GM21529 (cell line): ENCODE results near the gene FLRT1.
"Not testable (repeated sequence)": the region's sequence is repeated elsewhere in the genome, so short reads cannot be mapped to it uniquely, and the experiment has no call there.

ENCODE experiments used
- ATAC-seq: cut with Tn5 transposase; IDR thresholded peaks from one replicate; pipeline ENCODE4 v1.9.1; 2021; ENCODE audit not compliant: unreplicated experiment

Gene FLRT1

DNA sequence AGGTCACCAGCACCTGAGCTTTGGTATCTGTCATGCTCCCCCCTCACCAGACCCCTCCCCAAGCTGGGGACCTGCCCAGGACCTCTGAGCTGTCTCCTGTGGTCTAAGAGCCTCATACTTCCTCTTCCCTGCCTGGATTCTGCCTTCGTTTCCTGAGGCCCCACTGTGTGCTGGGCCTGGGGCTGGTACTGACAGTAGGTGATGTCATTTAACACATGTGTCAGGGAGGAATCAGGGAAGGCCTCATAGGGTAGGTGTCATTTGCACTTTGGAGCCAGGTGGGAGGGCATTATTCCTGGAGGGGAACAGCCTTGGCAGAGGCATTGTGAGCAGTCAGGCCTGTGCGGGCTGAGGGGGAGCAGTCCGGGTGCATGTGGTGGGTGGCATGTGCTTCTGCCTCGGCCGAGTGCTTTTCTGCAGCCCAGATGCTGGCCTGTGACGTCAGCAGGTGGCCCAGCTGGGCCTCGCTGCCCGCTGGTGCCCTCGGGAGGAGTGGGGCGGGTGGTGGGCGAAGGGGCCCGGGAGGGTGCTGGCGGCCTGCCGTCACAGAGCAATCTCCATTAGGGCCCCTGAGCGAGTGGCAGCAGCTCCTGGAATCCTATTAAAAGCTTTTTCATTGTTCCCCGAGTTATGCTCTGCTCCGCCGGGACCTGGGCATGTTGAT, 9.1 kb downstream of the FLRT1 start:
- no peak for ATAC-seq

DNA sequence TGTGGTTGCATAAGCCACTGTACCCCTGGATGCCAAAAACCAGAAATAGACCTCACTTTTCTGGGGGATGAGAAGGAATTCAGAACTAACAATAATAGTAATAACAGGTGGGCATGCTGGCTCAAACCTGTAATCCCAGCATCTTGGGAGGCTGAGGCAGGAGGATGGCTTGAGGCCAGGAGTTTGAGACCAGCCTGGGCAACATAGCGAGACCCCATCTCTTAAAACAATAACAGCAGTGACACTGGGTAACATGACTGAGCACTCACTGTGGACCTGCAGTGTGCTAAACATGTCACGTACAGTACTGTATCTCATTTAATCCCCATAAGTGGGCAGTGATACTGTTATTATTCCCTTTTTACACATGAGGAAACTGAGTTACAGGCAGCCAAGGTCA, 10.0 kb downstream of the FLRT1 start:
- no peak for ATAC-seq

GRCh38 chr11:64047373-64047772, 11.6 kb downstream of the FLRT1 start:
- ATAC-seq = not testable (repeated sequence)

GRCh38 chr11:64048042-64048854, 12.5 kb downstream of the FLRT1 start:
- ATAC-seq = no peak

- no peak for ATAC-seq
These were observed 13.8 kb downstream of the FLRT1 start for GRCh38 chr11:64049509-64049908.

DNA sequence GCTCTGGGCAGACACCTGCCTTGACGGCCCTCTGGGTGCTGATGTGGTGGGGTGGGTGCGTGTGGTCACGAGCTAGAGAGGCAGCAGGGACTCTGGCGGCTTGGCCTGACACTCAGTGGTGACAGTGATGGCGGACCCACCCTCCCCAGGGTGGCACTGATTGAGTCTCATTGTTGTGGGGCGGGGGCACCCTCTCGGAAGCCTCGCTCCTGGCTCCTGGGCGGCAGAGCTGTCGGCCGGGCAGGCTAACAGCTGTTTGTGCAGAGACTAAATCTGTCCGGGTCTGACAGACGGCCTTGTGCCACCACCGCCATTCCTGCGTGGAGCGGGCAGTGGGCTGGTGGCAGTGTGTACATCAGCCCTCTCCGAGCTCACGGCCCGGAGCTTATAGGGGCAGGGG, 15.6 kb downstream of the FLRT1 start:
- no peak for ATAC-seq

GRCh38 chr11:64052436-64052835, 16.7 kb downstream of the FLRT1 start:
- no peak for ATAC-seq

DNA sequence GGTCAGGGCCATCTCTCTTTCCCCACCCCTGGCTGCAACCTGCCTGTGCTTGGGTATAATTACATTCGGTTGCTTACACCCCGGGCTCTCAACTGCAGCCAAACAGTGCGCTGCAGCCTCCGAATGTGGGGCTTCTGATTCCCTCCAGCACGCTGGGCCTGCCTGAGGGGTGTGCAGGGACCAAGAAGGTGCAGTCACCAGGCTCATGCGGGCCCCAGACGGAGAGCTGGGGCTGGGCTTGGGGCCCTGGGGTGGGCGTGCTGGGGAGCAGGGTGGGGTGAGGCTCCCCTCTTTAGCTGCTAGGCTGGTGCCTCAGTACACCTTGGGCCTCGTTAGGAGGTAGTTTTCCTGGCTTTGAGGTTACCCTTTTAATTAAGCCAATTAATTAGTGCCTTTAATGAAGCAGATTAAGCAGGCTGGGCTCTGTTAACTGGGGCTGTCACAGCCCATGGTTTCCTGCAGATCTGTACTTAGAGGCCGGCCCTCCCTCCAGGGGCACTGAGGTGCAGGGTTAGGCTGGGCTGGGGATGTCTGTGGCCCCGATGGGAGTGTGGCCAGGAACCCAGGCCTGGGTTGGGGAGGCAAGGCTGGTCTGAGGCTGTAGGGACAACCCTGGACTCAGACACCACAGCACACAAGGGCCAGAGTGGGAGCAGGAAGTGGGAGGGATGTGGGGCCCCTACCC, 17.3 kb downstream of the FLRT1 start:
- no peak for ATAC-seq

GRCh38 chr11:64053699-64054098, 18.0 kb downstream of the FLRT1 start:
- no peak for ATAC-seq

- no peak for ATAC-seq
These were observed 19.3 kb downstream of the FLRT1 start for GRCh38 chr11:64055077-64055476.

- ATAC-seq = no peak
These were observed 20.6 kb downstream of the FLRT1 start for GRCh38 chr11:64056213-64056785.

DNA sequence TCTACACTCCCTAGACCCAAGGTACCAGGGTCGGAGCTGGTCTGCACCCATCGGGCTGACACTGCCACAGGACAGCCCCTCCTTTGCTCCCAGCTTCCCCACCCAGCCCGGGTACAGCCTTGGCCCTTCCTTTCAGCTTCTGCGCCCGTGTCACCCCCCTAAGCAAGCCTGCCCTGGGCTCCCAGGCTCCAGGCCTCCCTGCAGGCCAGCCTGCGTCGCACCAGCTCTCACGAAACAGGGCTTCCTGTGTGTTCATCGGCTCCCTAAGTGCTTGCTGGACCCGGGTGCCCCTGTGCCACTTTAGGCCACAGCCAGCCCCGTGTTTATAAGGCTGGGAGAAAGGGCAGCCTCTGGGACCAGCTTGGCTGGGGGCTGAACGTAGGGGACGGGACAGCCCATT, 21.1 kb downstream of the FLRT1 start:
- ATAC-seq = no peak

DNA sequence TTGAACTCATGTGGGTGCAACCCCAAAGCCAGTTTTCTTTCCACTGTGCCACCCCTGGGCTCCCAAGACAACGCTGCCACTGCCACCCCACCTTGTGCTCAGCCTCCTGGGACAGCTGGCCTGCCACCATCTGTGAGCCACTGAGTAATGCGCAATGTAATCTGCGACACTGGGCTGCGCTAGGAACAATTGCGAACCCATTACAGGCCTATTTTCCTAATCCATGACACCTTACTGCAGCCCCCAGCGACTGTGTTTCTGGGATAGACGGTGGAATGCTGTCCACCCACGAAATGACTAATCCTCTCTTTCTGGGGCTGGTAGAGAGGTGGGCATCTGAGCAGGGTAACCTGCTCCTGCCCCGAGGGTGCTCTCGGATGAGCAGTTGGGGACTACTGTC, 22.2 kb downstream of the FLRT1 start:
- no peak for ATAC-seq

DNA sequence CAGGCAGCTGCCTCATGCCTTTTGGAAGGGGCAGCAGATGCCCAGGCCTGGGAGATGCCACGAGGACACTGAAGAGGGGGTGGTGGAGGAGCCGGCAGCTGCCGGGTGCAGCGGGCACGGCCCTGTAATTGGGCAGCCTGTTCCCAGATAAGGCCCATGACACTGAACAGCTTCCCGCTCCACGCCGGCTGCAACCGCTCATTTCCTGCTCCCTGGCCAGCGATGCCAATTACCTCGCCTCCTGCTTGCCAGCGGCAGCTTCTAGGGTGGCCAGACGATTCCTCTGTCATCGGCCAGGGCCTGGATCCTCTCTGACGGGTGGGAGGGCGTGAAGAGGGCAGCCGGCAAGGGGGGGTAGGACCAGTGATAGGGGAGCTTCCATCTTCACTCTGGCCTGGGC, 22.8 kb downstream of the FLRT1 start:
- ATAC-seq = no peak

DNA sequence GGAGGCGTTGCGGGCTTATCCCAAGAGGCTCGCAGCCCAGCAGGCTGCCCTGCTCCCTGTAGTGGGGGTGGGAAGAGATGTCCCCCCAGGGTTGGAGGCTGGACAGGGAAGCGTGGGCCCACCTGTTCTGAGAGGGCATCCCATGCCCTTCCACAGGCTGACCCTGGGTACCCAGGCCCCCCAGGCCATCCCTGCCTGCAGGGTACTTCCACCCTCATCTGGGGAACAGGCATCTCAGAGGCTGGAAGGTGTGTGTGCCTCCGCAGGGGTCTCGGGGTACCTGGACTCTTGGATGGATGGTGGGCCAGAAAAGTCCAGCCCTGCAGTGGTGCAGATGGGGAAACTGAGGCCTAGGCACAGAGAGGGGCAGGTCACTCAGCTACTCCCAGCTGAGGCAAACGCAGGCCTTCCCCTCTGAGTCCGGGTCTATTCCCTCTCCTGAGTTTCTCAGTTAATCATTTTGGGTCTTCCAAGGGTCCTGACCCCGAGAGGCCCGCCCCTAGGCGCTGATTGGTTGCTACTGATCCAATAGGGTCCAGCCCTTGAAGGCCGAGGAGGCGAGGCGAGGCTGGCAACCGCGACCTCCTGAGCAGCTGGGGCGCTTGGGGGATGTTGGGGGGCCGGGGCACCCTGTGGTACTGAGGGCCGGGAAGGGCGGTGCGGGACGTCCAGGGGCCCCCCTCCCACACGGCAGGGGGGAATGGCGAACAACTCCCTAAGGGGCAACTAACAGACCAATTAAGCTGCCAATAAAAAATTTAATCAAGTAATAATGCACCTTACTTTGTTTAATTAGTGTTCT, 23.8 kb downstream of the FLRT1 start:
- ATAC-seq = no peak

DNA sequence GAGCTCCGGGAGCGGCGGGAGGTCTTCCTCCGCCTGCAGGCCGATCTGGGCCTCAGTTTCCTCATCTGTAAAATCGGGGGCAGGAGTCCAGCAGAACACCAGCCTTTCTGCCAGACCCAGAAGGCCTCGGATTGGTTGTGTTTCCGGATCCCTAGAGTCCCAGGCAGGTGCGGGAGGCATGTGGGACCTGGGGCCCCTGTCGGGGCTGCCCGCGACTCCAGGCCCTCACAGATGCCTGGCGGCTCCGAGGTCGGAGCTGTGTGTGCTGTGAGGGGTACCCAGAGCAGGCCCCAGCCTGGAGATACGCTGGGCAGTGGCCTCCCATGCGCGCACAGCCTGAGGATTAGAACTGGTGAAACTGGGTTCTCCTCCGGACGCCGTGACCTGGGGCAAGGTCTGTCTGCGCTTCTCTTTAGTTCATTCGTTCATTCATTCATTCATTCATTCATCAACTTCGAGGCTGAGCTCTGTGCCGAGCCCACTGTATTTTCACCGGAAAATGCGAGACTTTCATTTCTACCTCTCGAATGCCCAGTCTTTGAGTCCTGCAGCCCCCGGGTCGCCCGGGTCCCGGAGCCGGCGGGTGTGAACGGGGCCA, 24.6 kb downstream of the FLRT1 start:
- ATAC-seq = no peak

DNA sequence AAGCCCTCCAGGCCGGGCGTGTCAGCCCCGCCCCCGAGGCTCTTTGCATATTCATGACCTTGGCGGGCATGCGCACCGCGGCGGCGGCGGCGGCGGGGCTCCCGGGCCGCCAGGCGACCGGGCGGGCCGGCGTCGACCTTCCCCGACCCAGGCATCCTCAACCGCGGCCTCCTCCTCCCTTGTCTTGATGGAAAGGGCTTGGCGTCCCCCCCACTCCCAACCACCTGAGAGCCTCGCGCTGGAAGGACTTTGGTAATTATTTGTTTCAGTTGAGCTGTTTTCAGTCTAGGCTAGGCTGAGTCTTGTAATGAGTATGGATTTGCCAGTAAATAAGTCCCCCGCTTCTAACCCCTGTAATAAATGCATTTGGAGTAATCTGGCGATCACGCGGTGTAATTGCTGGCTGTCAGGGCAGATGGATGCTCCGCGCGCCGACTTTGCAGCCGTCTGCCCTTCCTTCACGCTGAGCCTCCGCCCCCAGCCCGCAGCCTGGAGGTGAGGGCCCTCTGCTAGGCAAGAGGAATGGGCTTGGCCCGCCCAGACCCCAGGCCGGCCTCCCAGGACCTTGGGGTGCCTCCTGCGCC, 25.2 kb downstream of the FLRT1 start:
- no peak for ATAC-seq

DNA sequence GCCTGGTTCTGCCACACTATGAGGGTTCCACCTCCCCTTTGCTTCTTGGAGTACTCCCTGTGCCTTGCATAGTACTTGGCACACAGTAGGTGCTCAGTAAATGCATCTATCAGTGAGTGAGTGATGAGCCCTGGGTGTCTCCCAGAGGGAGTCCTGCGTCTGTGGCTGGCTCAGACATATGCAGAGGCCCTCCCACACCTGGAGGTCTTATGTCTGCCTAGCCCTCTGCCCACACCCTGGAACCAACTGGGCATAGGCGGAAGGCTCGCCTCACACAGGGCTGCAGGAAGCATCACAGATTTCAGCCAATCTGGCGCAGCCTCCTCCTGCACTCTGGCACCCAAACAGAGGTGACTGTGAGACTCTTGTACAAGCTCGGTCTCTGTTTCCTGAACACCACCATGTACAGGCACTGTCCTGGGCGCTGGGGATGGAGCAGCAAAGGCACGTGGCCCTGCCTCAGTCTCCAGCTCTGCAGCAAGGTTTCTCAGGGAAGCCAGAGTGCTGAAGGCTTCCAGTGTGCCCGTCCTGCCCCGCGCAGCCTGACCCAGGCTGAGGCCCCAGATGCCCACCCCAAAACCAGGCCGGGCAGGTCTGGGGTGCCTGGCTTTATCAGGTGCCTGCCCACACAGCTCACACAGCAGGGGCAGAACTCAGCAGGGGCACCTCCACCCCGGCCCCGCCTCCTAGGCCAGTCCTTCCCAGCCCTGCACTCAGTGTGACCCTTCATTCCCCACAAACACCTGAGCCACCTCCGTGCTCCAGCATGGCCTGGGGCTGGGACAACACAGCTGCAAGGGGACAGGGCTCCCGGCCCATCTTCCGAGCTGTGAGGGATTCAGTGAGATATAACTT, 26.7 kb downstream of the FLRT1 start:
- ATAC-seq = no peak

- ATAC-seq = no peak
These were observed 28.0 kb downstream of the FLRT1 start for GRCh38 chr11:64063777-64064176.
